ENCODE results near the gene CSNK1G1.
"Not testable (repeated sequence)": the region's sequence is repeated elsewhere in the genome, so short reads cannot be mapped to it uniquely, and the experiment has no call there.

The CSNK1G1 gene

GRCh38 chr15:64355944-64356709 lies at the start of gene CSNK1G1:
TSS of gene CSNK1G1 (minus strand) at chr15:64356173. CDS start at chr15:64300499, 55,674 bp downstream.
- peak; percentile 91 for DNase-seq

- DNase-seq, result no peak
Measured at GRCh38 chr15:64400583-64400982, 44.6 kb upstream of the CSNK1G1 start.

- no peak for DNase-seq
Measured at GRCh38 chr15:64398575-64398974, 42.6 kb upstream of the CSNK1G1 start.

- no peak for DNase-seq
Measured at GRCh38 chr15:64396789-64397188, 40.8 kb upstream of the CSNK1G1 start.

GRCh38 chr15:64392471-64392870 lies 36.5 kb upstream of the CSNK1G1 start:
- DNase-seq, result not testable (repeated sequence)

GRCh38 chr15:64389036-64389435 lies 33.1 kb upstream of the CSNK1G1 start:
- no peak for DNase-seq

- DNase-seq, result peak; percentile 82
Measured at GRCh38 chr15:64387562-64388168, 31.7 kb upstream of the CSNK1G1 start, which contains the start of gene TRIP4. TSS of gene TRIP4 (plus strand) at chr15:64387836. CDS start at chr15:64387864, 28 bp downstream.

- no peak for DNase-seq
Measured at GRCh38 chr15:64386291-64386690, 30.3 kb upstream of the CSNK1G1 start.

GRCh38 chr15:64383760-64384159 lies 27.8 kb upstream of the CSNK1G1 start:
- no peak for DNase-seq

- DNase-seq, result peak; percentile 79
Measured at GRCh38 chr15:64381000-64381751, 25.2 kb upstream of the CSNK1G1 start, which contains the start of gene PCLAF. TSS of gene PCLAF (minus strand) at chr15:64381441. CDS start at chr15:64381371, 70 bp downstream.

GRCh38 chr15:64380130-64380870 lies 24.3 kb upstream of the CSNK1G1 start:
- DNase-seq, result not testable (repeated sequence)

GRCh38 chr15:64379216-64379960 lies 23.4 kb upstream of the CSNK1G1 start:
- no peak for DNase-seq

GRCh38 chr15:64373360-64373759 lies 17.4 kb upstream of the CSNK1G1 start:
- no peak for DNase-seq

- not testable (repeated sequence) for DNase-seq
Measured at GRCh38 chr15:64371383-64371782, 15.4 kb upstream of the CSNK1G1 start.

- DNase-seq, result no peak
Measured at GRCh38 chr15:64369078-64369607, 13.2 kb upstream of the CSNK1G1 start.

- no peak for DNase-seq
Measured at GRCh38 chr15:64361259-64361658, 5.3 kb upstream of the CSNK1G1 start.

GRCh38 chr15:64356710-64357040 lies 702 bp upstream of the CSNK1G1 start:
- no peak for DNase-seq

- DNase-seq, result no peak
Measured at GRCh38 chr15:64355348-64355943, 527 bp downstream of the CSNK1G1 start.

- no peak for DNase-seq
Measured at GRCh38 chr15:64354688-64355344, 1.2 kb downstream of the CSNK1G1 start.

GRCh38 chr15:64351265-64351664 lies 4.7 kb downstream of the CSNK1G1 start:
- DNase-seq, result no peak

GRCh38 chr15:64349375-64349774 lies 6.6 kb downstream of the CSNK1G1 start:
- no peak for DNase-seq

Data from NCI-H1436 treated with DMSO at 0.1 percent for 48 hours (cell line).